ENCODE data around the gene PLEKHM1.
"Not testable (repeated sequence)": the region's sequence is repeated elsewhere in the genome, so short reads cannot be mapped to it uniquely, and the experiment has no call there.

Gene PLEKHM1

DNA sequence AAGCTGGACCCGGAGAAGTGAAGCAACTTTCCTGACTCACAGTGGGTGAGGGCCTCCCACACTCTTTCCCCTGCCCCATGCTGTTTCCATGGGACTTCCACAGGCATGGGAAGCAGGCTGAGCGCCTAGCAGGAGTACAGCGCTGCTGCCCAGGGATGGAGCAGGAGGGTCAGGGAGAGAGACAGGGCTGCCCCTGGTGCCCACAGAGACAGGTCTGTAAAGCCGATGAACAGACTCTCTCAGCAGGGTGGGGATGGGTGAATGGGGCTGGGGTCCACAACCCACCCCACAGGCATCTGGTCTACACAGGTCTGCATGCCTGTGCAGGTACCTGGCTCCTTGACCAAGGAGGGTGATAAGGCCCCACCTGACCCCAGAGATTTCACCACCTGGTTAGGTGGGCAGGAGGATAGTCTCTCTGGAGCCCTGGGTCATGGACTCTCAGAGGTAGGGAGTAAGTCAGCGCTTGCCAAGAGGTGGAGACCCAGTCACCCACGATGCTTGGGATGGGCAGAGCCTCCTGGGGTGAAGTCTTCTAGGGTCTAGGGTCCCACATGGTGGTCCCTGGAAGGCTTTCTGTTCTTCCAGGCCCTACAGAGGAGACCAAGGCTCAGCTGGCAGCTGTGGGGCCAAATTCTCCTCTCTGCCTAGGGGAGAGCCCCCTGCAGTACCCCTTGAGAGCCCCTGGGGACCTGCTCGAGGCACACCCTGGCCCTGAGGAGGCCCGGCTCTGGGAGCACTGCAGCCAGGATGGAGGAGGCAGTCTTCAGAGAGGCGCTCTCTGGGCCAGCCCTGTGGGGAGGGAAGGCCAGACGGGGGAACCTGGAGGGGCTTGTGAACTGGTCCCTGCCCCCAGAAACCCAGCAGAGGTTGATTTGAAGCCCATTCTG lies 46.9 kb downstream of the PLEKHM1 start:
- H3K9me3 ChIP-seq (ENCODE audit: control insufficient read depth in 5 of 5, low read length in 5 of 5); H3K27ac ChIP-seq (ENCODE audit: low read depth, low read length); H3K9ac ChIP-seq (ENCODE audit: low read length in 5 of 5); H3K4me3 ChIP-seq (ENCODE audit: low read depth in 1 of 5, low read length in 5 of 5); H3K27me3 ChIP-seq (ENCODE audit: control insufficient read depth in 5 of 5, insufficient read depth in 4 of 5, low read length in 5 of 5): not testable (repeated sequence)
- peaks cover 0 to 51% (median 21%) of the 10 kb centered on the region in 5 donors for H3K36me3 ChIP-seq (ENCODE audit: control insufficient read depth in 5 of 5, insufficient read depth in 5 of 5, low read length in 5 of 5)
- peaks cover 0 to 38% (median 14%) of the 10 kb centered on the region in 5 donors for H3K4me1 ChIP-seq (ENCODE audit: control insufficient read depth in 5 of 5, insufficient read depth in 5 of 5, low read length in 5 of 5)

DNA sequence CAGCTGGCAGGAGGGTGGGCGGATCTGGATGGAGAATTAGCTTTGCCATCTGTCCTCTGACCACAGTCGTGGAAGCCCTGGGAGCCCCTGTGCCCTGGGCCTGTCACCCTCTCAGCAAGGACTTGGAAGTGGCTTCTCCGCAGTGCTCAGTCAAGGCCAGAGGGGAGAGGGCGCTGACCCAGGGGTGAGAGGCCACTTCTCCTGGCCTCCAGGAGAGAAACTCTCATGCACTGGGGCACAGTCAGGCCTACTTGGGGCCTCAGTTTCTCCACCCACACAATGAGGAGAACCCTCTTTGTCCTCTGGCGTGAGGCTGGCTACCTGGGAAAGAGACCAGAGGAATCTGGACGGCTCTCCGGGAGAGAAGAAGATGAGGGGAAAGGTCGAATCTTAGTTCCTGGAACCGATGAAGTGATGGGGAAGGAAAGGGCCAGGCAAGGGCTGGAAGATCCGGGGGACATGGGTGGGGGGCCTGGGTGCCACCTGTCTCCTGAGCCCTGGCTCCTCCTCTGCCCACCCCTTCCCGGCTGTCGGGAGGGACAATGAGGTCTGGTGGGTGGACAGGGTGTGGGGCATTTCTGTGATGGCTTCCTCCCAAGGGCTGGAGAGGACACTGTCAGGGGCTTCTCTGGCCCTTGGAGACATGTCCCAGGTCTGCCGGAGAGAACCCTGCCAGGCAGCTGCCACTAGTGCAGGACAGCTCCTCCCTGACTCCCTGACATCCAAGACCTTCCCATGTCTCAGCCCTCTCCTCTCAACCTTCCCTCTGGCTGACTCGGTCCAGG lies 48.8 kb downstream of the PLEKHM1 start:
- H3K36me3 ChIP-seq (ENCODE audit: control insufficient read depth in 5 of 5, insufficient read depth in 5 of 5, low read length in 5 of 5) = peaks cover 0 to 63% (median 33%) of the 10 kb centered on the region in 5 donors
- H3K4me1 ChIP-seq (ENCODE audit: control insufficient read depth in 5 of 5, insufficient read depth in 5 of 5, low read length in 5 of 5) = peaks cover 0 to 31% (median 5%) of the 10 kb centered on the region in 5 donors
- H3K9me3 ChIP-seq (ENCODE audit: control insufficient read depth in 5 of 5, low read length in 5 of 5) = no peaks in the 10 kb centered on the region
- H3K9ac ChIP-seq (ENCODE audit: low read length in 5 of 5) = no peak overlapping the region
- no peak overlapping the region for H3K27ac ChIP-seq (ENCODE audit: low read depth, low read length)
- no peaks in the 10 kb centered on the region for H3K27me3 ChIP-seq (ENCODE audit: control insufficient read depth in 5 of 5, insufficient read depth in 4 of 5, low read length in 5 of 5)
- no peak overlapping the region for H3K4me3 ChIP-seq (ENCODE audit: low read depth in 1 of 5, low read length in 5 of 5)

DNA sequence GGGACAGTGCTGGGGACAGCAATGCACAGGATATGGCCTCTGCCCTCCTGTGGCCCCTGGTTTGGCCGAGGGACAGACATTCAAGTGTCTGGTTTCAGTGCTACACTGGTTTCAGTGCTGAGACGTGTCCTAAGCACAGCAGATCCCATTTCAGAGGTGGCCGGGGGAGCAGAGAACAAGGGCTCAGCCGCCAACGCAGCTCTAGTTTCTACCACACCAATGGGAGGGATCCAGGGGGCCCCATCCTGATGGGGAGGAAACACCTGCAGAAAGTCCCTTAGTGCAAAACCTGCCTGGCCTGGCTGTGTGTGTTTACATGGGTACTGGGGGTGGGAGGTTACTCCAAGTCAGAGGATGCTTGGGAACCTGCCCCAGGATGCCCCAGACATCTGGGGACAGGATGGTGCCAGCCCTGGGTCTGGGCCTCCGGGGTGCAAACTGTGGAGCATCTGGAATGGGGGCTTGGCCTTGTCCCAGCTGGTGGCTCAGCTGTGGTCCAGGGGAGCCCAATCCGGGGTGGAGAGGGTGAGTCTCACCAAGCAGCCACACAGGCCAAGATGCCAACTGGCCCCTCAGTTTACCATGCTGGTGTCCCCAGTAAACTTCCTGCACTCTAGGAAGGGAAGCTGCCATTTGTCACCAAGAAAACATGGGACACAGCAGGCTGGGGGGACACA lies 49.5 kb downstream of the PLEKHM1 start:
- not testable (repeated sequence) for H3K4me3 ChIP-seq (ENCODE audit: low read depth in 1 of 5, low read length in 5 of 5); H3K9me3 ChIP-seq (ENCODE audit: control insufficient read depth in 5 of 5, low read length in 5 of 5); H3K27me3 ChIP-seq (ENCODE audit: control insufficient read depth in 5 of 5, insufficient read depth in 4 of 5, low read length in 5 of 5); H3K9ac ChIP-seq (ENCODE audit: low read length in 5 of 5); H3K27ac ChIP-seq (ENCODE audit: low read depth, low read length)
- peaks cover 0 to 26% (median 5%) of the 10 kb centered on the region in 5 donors for H3K4me1 ChIP-seq (ENCODE audit: control insufficient read depth in 5 of 5, insufficient read depth in 5 of 5, low read length in 5 of 5)
- peaks cover 0 to 69% (median 41%) of the 10 kb centered on the region in 5 donors for H3K36me3 ChIP-seq (ENCODE audit: control insufficient read depth in 5 of 5, insufficient read depth in 5 of 5, low read length in 5 of 5)

DNA sequence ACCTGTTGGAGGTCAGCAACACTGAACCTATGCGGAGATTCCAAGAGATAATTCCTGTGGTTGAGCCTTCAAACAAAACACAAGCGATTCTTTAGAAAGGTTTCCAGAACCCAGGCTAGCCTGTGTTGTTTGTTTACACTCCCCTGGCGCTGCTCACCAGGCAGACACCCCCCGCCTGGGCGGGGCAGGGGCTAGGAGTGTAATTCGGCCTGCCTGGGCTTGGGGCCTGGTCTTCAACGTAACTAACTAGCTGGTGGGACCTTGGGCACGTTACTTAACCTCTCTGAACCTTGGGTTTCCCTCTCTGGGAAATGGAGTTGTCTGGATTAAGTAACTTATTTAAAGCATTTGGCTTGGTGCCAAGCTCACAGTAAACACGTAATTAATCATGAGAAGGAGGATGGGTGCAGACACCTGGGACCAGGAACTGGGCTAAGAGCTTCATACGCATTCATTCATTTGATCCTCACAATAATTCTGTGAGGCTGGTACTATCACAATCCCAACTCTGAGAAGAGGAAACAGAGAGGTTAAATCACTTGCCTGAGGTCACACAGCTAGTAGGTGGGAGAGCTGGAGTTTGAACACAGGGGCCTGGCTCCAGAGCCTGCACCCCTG lies 50.3 kb downstream of the PLEKHM1 start:
- no peaks in the 10 kb centered on the region for H3K27me3 ChIP-seq (ENCODE audit: control insufficient read depth in 5 of 5, insufficient read depth in 4 of 5, low read length in 5 of 5)
- H3K27ac ChIP-seq (ENCODE audit: low read depth, low read length) = no peak overlapping the region
- H3K36me3 ChIP-seq (ENCODE audit: control insufficient read depth in 5 of 5, insufficient read depth in 5 of 5, low read length in 5 of 5) = peaks cover 0 to 70% (median 45%) of the 10 kb centered on the region in 5 donors
- H3K9ac ChIP-seq (ENCODE audit: low read length in 5 of 5) = no peak overlapping the region
- peaks cover 0 to 21% (median 5%) of the 10 kb centered on the region in 5 donors for H3K4me1 ChIP-seq (ENCODE audit: control insufficient read depth in 5 of 5, insufficient read depth in 5 of 5, low read length in 5 of 5)
- no peak overlapping the region for H3K4me3 ChIP-seq (ENCODE audit: low read depth in 1 of 5, low read length in 5 of 5)
- no peaks in the 10 kb centered on the region for H3K9me3 ChIP-seq (ENCODE audit: control insufficient read depth in 5 of 5, low read length in 5 of 5)

DNA sequence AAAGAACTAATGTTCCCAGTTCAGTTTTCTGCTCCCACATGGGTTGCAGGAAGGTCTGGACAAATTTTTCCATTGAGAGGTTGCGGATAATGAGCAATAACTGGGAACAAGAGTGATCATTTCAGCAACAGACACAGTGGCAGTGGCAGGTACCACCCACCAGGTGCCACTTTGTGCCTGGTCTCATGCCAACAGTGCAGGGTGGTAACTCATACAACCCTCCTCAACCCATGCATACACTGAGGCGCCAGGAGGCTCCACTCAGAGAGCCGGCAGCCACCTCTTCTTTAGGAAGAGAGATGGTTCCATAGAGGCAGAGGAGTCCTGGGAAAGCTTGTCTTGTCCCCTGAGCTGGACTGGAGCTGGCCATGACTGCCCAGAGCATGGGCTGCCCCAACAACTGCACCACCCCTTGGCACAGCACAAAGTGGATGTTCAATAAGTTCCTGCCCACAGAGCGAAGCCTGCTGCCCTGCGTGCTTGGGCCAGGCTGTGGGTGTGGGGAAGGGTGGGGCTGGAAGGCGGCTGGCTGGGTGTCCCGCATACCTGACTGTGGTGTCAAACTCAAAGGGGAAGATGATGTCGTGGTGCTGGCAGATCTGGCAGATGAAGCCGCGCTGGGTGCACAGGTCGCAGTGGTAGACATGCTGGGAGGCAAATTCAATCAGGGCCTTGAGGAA lies 51.5 kb downstream of the PLEKHM1 start:
- H3K4me1 ChIP-seq (ENCODE audit: control insufficient read depth in 5 of 5, insufficient read depth in 5 of 5, low read length in 5 of 5) = peaks cover 0 to 15% (median 5%) of the 10 kb centered on the region in 5 donors
- H3K27me3 ChIP-seq (ENCODE audit: control insufficient read depth in 5 of 5, insufficient read depth in 4 of 5, low read length in 5 of 5) = no peaks in the 10 kb centered on the region
- H3K9ac ChIP-seq (ENCODE audit: low read length in 5 of 5) = no peak overlapping the region
- H3K9me3 ChIP-seq (ENCODE audit: control insufficient read depth in 5 of 5, low read length in 5 of 5) = no peaks in the 10 kb centered on the region
- H3K36me3 ChIP-seq (ENCODE audit: control insufficient read depth in 5 of 5, insufficient read depth in 5 of 5, low read length in 5 of 5) = peaks cover 0 to 64% (median 43%) of the 10 kb centered on the region in 5 donors
- no peak overlapping the region for H3K27ac ChIP-seq (ENCODE audit: low read depth, low read length)
- no peak overlapping the region for H3K4me3 ChIP-seq (ENCODE audit: low read depth in 1 of 5, low read length in 5 of 5)

DNA sequence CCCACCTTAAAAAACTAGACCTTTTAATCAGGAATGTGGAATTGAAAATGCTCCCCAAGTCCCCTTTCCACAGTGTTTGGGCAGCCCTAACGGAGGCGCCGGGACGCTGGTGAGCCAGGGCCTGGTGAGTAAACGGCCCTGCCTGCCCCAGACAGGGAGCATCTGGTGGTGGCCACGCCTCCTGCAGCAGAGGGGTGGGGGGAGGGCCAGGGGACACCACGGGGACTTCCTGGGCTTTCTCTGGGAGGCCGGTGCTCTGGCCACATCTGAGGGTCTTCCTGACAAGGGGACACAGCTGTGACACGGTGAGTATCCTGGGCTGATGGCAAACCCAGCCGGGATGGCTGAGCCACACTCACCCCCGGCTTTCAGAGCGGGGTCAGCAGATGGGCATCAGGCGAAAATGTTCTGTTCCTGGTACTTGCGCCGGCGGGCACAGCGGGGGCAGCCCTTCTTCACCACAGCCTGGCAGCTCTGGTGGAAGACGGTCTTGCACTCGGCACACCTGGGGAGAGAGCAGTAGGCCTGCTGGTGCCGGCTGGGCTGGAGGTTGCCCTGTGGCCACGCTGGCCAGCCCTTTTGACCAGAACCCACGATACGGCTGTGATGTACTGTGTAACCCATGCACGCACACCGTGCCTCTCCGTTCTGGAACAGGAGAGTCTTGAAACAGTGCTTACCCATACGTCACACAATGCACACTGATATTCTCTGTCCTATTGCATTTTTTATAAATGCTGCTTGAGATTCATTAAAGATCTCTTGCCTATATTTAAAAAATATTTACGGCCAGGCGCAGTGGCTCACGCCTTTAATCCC lies 52.8 kb downstream of the PLEKHM1 start:
- Histone ChIP-seq H3K9ac (ENCODE audit: low read length in 5 of 5) (no peak overlapping the region), H3K36me3 (ENCODE audit: control insufficient read depth in 5 of 5, insufficient read depth in 5 of 5, low read length in 5 of 5) (peaks cover 0 to 63% (median 43%) of the 10 kb centered on the region in 5 donors), H3K27me3 (ENCODE audit: control insufficient read depth in 5 of 5, insufficient read depth in 4 of 5, low read length in 5 of 5) (no peaks in the 10 kb centered on the region), H3K4me3 (ENCODE audit: low read depth in 1 of 5, low read length in 5 of 5) (no peak overlapping the region), H3K9me3 (ENCODE audit: control insufficient read depth in 5 of 5, low read length in 5 of 5) (no peaks in the 10 kb centered on the region), H3K27ac (ENCODE audit: low read depth, low read length) (no peak overlapping the region), H3K4me1 (ENCODE audit: control insufficient read depth in 5 of 5, insufficient read depth in 5 of 5, low read length in 5 of 5) (peaks cover 0 to 24% (median 12%) of the 10 kb centered on the region in 5 donors)

DNA sequence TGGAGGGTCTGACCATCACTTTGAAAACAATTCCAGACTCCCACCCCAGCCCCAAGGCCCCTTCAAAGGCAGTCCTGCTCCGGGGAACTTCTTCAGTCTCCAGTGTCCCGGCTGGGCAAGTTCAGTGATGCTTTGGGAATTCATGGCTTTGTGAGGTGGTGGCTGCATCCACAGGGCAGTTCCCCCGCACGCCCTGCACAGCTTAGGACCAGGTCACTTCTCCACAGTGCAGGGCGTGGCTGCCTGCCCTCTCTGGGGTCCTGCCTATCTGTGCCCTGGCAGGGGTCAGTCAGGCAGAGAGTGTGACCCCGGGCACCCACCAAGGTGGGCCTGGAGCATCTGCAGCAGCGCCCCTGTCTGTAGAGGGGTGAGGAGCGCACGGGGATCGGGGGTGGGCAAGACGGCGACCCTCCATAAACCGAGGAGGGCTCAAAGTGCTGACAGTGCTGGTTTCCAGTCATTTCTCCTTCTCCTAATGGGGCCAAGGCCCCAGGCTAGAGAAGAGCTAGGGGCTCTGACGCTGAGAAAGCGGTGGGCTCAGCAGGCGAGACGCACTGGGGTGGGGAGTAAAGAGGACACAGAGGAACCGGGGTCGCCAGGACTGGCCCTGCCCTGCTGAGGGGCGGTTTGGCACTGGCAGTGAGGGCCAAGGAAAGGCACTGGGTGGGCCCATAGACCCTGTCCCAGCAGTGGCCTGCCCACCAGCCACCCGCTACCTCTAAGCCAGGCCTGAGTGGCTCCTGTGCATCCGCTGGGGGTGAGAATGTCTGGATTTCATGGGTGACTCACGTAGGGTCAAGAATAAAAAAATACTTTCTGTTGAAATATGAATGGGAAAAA lies 53.7 kb downstream of the PLEKHM1 start:
- Histone ChIP-seq H3K27me3 (ENCODE audit: control insufficient read depth in 5 of 5, insufficient read depth in 4 of 5, low read length in 5 of 5) (peaks cover 0 to 2% (median 0%) of the 10 kb centered on the region in 5 donors), H3K36me3 (ENCODE audit: control insufficient read depth in 5 of 5, insufficient read depth in 5 of 5, low read length in 5 of 5) (peaks cover 0 to 60% (median 43%) of the 10 kb centered on the region in 5 donors), H3K27ac (ENCODE audit: low read depth, low read length) (no peak overlapping the region), H3K4me1 (ENCODE audit: control insufficient read depth in 5 of 5, insufficient read depth in 5 of 5, low read length in 5 of 5) (peaks cover 0 to 28% (median 17%) of the 10 kb centered on the region in 5 donors), H3K4me3 (ENCODE audit: low read depth in 1 of 5, low read length in 5 of 5) (no peak overlapping the region), H3K9ac (ENCODE audit: low read length in 5 of 5) (no peak overlapping the region), H3K9me3 (ENCODE audit: control insufficient read depth in 5 of 5, low read length in 5 of 5) (no peaks in the 10 kb centered on the region)

DNA sequence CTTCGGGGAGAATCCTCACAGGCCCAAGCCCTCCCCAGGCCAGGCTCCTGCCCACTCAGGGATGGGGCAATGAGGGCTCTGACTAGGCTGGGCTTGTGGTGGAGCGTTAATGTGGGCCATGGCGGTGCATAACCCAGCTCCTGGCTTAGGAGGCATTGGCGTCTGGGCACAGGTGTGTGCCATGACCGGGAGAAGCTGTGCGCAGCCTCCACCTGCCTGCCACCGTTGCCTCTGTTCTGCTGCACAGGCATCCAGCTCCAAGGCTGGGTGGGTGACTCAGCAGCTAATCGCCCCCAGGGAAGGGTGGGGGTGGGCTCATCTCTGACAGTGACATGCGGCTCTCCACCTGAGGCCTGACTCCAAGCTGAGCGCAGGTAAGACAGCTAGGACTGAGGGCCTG lies 54.4 kb downstream of the PLEKHM1 start:
- H3K9ac ChIP-seq (ENCODE audit: low read length in 5 of 5) = no peak overlapping the region
- H3K9me3 ChIP-seq (ENCODE audit: control insufficient read depth in 5 of 5, low read length in 5 of 5) = no peaks in the 10 kb centered on the region
- peaks cover 0 to 4% (median 0%) of the 10 kb centered on the region in 5 donors for H3K27me3 ChIP-seq (ENCODE audit: control insufficient read depth in 5 of 5, insufficient read depth in 4 of 5, low read length in 5 of 5)
- peaks cover 0 to 29% (median 23%) of the 10 kb centered on the region in 5 donors for H3K4me1 ChIP-seq (ENCODE audit: control insufficient read depth in 5 of 5, insufficient read depth in 5 of 5, low read length in 5 of 5)
- peaks cover 0 to 56% (median 43%) of the 10 kb centered on the region in 5 donors for H3K36me3 ChIP-seq (ENCODE audit: control insufficient read depth in 5 of 5, insufficient read depth in 5 of 5, low read length in 5 of 5)
- H3K4me3 ChIP-seq (ENCODE audit: low read depth in 1 of 5, low read length in 5 of 5) = no peak overlapping the region
- no peak overlapping the region for H3K27ac ChIP-seq (ENCODE audit: low read depth, low read length)
